Nephron progenitor cell (in vitro differentiated cells): ENCODE data around the gene GPR142.

Source experiments
- DNase-seq: peaks from one replicate; pipeline ENCODE4 v3.0.0; 2021
- H3K27ac Mint-ChIP-seq: 2 replicates; pipeline ENCODE4 v1.8.0; 2021; ENCODE audit warnings: mild to moderate bottlenecking, moderate library complexity, mixed read lengths
- H3K27me3 Mint-ChIP-seq: 2 replicates; pipeline ENCODE4 v1.8.0; 2021; ENCODE audit warnings: mild to moderate bottlenecking, low read depth, mixed read lengths; ENCODE audit not compliant: poor library complexity
- H3K36me3 Mint-ChIP-seq: 2 replicates; pipeline ENCODE4 v1.8.0; 2021; ENCODE audit warnings: low read depth, mixed read lengths
- H3K4me1 Mint-ChIP-seq: 2 replicates; pipeline ENCODE4 v1.8.0; 2021; ENCODE audit warnings: mixed read lengths
- H3K4me3 Mint-ChIP-seq: 2 replicates; pipeline ENCODE4 v1.8.0; 2021; ENCODE audit warnings: mild to moderate bottlenecking, moderate library complexity, mixed read lengths
- H3K9me3 Mint-ChIP-seq: 2 replicates; pipeline ENCODE4 v1.8.0; 2021; ENCODE audit warnings: mild to moderate bottlenecking, moderate library complexity, mixed read lengths
- TF ChIP-seq, protein P1 (sequence below): fragments of 200-600 bp; sonication (generic); IDR thresholded peaks from 2 replicates; pipeline ENCODE4 v1.5.0; 2021; ENCODE audit warnings: antibody characterized with exemption

GPR142 gene

GRCh38 chr17:74345433-74346241 is 21.7 kb upstream of the GPR142 start:
- Mint-ChIP-seq H3K36me3 (no peaks in the 10 kb centered on the region), H3K27ac (no peak overlapping the region), H3K4me3 (no peak overlapping the region), H3K4me1 (peaks cover 5% of the 10 kb centered on the region), H3K9me3 (no peaks in the 10 kb centered on the region), H3K27me3 (peaks cover 51% of the 10 kb centered on the region)
- DNase-seq: no peak
- TF ChIP-seq, protein P1, sequence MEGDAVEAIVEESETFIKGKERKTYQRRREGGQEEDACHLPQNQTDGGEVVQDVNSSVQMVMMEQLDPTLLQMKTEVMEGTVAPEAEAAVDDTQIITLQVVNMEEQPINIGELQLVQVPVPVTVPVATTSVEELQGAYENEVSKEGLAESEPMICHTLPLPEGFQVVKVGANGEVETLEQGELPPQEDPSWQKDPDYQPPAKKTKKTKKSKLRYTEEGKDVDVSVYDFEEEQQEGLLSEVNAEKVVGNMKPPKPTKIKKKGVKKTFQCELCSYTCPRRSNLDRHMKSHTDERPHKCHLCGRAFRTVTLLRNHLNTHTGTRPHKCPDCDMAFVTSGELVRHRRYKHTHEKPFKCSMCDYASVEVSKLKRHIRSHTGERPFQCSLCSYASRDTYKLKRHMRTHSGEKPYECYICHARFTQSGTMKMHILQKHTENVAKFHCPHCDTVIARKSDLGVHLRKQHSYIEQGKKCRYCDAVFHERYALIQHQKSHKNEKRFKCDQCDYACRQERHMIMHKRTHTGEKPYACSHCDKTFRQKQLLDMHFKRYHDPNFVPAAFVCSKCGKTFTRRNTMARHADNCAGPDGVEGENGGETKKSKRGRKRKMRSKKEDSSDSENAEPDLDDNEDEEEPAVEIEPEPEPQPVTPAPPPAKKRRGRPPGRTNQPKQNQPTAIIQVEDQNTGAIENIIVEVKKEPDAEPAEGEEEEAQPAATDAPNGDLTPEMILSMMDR: no peak

DNA sequence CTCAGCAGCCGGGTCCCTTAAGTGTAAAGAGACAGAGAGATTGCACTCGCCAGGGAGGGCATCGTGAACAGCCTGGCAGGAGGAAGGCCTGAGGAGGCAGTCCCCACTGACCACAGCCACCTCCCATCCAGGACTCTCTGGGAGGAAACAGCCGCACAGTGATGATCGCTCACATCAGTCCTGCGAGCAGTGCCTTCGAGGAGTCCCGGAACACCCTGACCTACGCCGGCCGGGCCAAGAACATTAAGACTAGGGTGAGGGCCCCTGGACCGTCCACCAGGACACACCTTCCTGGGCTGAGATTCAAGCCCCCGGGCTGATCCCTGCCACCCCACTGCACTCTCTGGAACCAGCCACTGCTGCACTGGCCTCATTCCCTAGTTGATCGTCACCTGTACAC is 19.7 kb upstream of the GPR142 start:
- H3K4me1 Mint-ChIP-seq: peaks cover 5% of the 10 kb centered on the region
- no peak overlapping the region for H3K4me3 Mint-ChIP-seq
- DNase-seq: no peak
- no peaks in the 10 kb centered on the region for H3K36me3 Mint-ChIP-seq
- no peaks in the 10 kb centered on the region for H3K9me3 Mint-ChIP-seq
- no peak overlapping the region for H3K27ac Mint-ChIP-seq
- TF ChIP-seq, protein P1: no peak
- H3K27me3 Mint-ChIP-seq: peaks cover 71% of the 10 kb centered on the region

DNA sequence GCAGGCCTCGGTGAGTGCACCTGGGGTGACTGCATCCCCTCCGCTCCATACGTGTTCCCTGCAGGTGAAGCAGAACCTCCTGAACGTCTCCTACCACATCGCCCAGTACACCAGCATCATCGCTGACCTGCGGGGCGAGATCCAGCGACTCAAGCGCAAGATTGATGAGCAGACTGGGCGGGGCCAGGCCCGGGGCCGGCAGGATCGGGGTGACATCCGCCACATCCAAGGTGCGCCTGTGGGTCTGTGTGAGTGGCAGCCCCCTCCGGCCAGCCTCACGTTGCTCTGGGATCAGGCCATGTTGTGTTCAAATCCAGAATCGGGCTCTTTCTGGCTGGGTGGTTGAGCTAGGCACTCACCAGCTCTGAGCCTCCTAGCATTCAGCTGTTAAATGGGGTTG is 18.2 kb upstream of the GPR142 start:
- H3K27me3 Mint-ChIP-seq: peaks cover 86% of the 10 kb centered on the region
- H3K4me1 Mint-ChIP-seq: peaks cover 5% of the 10 kb centered on the region
- no peaks in the 10 kb centered on the region for H3K36me3 Mint-ChIP-seq
- no peaks in the 10 kb centered on the region for H3K9me3 Mint-ChIP-seq
- TF ChIP-seq, protein P1: no peak
- no peak for DNase-seq
- H3K4me3 Mint-ChIP-seq: no peak overlapping the region
- no peak overlapping the region for H3K27ac Mint-ChIP-seq

DNA sequence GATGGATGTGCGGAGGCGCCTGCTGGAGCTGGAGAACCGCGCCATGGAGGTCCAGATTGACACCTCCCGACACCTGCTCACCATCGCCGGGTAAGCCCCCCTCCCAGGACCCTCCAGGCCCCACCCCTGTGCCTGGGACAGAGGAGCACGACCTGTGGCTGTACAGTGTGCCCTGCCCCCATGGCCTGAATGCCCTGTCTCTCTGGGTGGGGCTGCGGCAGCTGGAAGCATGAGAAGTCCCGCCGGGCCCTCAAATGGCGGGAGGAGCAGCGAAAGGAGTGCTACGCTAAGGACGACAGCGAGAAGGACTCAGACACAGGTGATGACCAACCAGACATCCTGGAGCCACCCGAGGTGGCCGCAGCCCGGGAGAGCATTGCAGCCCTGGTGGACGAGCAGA is 16.8 kb upstream of the GPR142 start:
- H3K9me3 Mint-ChIP-seq: no peaks in the 10 kb centered on the region
- TF ChIP-seq, protein P1: no peak
- peaks cover 90% of the 10 kb centered on the region for H3K27me3 Mint-ChIP-seq
- no peak overlapping the region for H3K27ac Mint-ChIP-seq
- no peak for DNase-seq
- H3K36me3 Mint-ChIP-seq: no peaks in the 10 kb centered on the region
- H3K4me1 Mint-ChIP-seq: no peaks in the 10 kb centered on the region
- H3K4me3 Mint-ChIP-seq: no peak overlapping the region

- Mint-ChIP-seq H3K36me3 (no peaks in the 10 kb centered on the region), H3K27me3 (peaks cover 99% of the 10 kb centered on the region), H3K4me1 (no peaks in the 10 kb centered on the region), H3K27ac (no peak overlapping the region), H3K9me3 (no peaks in the 10 kb centered on the region), H3K4me3 (no peak overlapping the region)
- TF ChIP-seq, protein P1: peak; percentile 25
- peak; percentile 69 for DNase-seq
Observed at GRCh38 chr17:74351552-74352210, 15.6 kb upstream of the GPR142 start.
